ENCODE results near the gene RPS29. TPM values are rescaled to one million over a fixed set of nuclear protein-coding genes. Genes with fewer than 3 reads are reported as not detected.

RPS29 gene
- total and polyA plus RNA-seq, 2 of the 13 experiments (the other 11 are each of a cell fraction or from before 2014, with no cell fraction given), result 4,303 to 8,215 TPM

- TF ChIP-seq SYNCRIP (IDR thresholded peaks at IDR 0.05; ENCODE audit: insufficient read depth, low read depth, low read length) (no peak), CENPT (CRISPR knock-in tag; IDR thresholded peaks at IDR 0.05; ENCODE audit: low read depth) (no peak), ZNF878 (CRISPR knock-in tag; IDR thresholded peaks at IDR 0.05) (peak; percentile 69; the same call in 1 of the 2 replicates), GFI1 (CRISPR knock-in tag; IDR thresholded peaks at IDR 0.05; ENCODE audit: borderline replicate concordance) (peak; percentile 79), TRIM24 (CRISPR knock-in tag; IDR thresholded peaks at IDR 0.05) (no peak), KDM5B (CRISPR knock-in tag; IDR thresholded peaks at IDR 0.05; ENCODE audit: borderline replicate concordance) (peak; percentile 95; the same call in 1 of the 2 replicates), ZNF281 (CRISPR knock-in tag; IDR thresholded peaks at IDR 0.05; ENCODE audit: borderline replicate concordance) (no peak), HNRNPK (IDR thresholded peaks at IDR 0.05; ENCODE audit: low read depth, low read length, poor library complexity, severe bottlenecking) (peak; percentile 63), TOE1 (CRISPR knock-in tag; IDR thresholded peaks at IDR 0.05) (no peak), MXI1 (IDR thresholded peaks at IDR 0.05; ENCODE audit: borderline replicate concordance, low read depth, low read length) (peak; percentile 79; the same call in 2 of the 3 replicates), SIX1 (CRISPR knock-in tag; IDR thresholded peaks at IDR 0.05; ENCODE audit: borderline replicate concordance) (no peak), ZNF430 (CRISPR knock-in tag; IDR thresholded peaks at IDR 0.05) (peak; percentile 96), PAXIP1 (CRISPR knock-in tag; conservative IDR thresholded peaks at IDR 0.05) (peak; percentile 35), ZNF207 (IDR thresholded peaks at IDR 0.05; ENCODE audit: borderline replicate concordance) (no peak), SAFB2 (CRISPR knock-in tag; IDR thresholded peaks at IDR 0.05; ENCODE audit: borderline replicate concordance, low read depth) (peak; percentile 81; the same call in 1 of the 2 replicates), MAFK (conservative IDR thresholded peaks at IDR 0.05 in 1 of 2, IDR thresholded peaks at IDR 0.05 in 1 of 2; ENCODE audit: low read length in 2 of 2) (no peak), SP2 (CRISPR knock-in tag; IDR thresholded peaks at IDR 0.05) (peak; percentile 46; the same call in 1 of the 2 replicates), ZNF660 (CRISPR knock-in tag; IDR thresholded peaks at IDR 0.05; ENCODE audit: borderline replicate concordance, low read depth) (no peak), RBAK (CRISPR knock-in tag; IDR thresholded peaks at IDR 0.05) (0 out of 2 replicates have a peak, but pooled peaks have one; percentile 54), POLR2G (IDR thresholded peaks at IDR 0.05; ENCODE audit: low read depth, low read length) (peak; percentile 83), FOXM1 (CRISPR knock-in tag; IDR thresholded peaks at IDR 0.05) (peak; percentile 83; the same call in 1 of the 2 replicates), NFIB (CRISPR knock-in tag; IDR thresholded peaks at IDR 0.05; ENCODE audit: borderline replicate concordance) (0 out of 2 replicates have a peak, but pooled peaks have one; percentile 69), ZNF180 (CRISPR knock-in tag; IDR thresholded peaks at IDR 0.05; ENCODE audit: borderline replicate concordance, low read depth) (no peak)
These were observed 12.5 kb upstream of the RPS29 start, which contains the start of gene LRR1 (continued) for GRCh38 chr14:49598485-49599300.
